Measurements from ENCODE around the gene MTCH1.

GRCh38 chr6:36962874-36963273 is 23.1 kb downstream of the MTCH1 start:
- TF ChIP-seq SIN3A (IDR thresholded peaks at IDR 0.05; ENCODE audit: low read depth, low read length) (no peak), RFX5 (IDR thresholded peaks at IDR 0.05; ENCODE audit: low read depth, low read length) (no peak), EZH2 (IDR thresholded peaks at IDR 0.05; ENCODE audit: borderline replicate concordance, control insufficient read depth, low read depth, low read length) (no peak), CTCF (IDR thresholded peaks at IDR 0.05 in 2 of 3, conservative IDR thresholded peaks at IDR 0.05 in 1 of 3; ENCODE audit: control insufficient read depth in 2 of 3, extremely low read depth in 1 of 3, insufficient read depth in 1 of 3, low read depth in 3 of 3, low read length in 3 of 3) (no peak), ZNF592 (IDR thresholded peaks at IDR 0.05) (no peak), RAD21 (IDR thresholded peaks at IDR 0.05; ENCODE audit: insufficient read depth, low read depth, low read length) (no peak), MTA2 (IDR thresholded peaks at IDR 0.05; ENCODE audit: low read depth) (no peak), TAF1 (IDR thresholded peaks at IDR 0.05; ENCODE audit: borderline replicate concordance, low read depth, low read length) (no peak)
- TF ChIP-seq, protein P1, sequence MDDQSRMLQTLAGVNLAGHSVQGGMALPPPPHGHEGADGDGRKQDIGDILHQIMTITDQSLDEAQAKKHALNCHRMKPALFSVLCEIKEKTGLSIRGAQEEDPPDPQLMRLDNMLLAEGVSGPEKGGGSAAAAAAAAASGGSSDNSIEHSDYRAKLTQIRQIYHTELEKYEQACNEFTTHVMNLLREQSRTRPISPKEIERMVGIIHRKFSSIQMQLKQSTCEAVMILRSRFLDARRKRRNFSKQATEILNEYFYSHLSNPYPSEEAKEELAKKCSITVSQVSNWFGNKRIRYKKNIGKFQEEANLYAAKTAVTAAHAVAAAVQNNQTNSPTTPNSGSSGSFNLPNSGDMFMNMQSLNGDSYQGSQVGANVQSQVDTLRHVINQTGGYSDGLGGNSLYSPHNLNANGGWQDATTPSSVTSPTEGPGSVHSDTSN (IDR thresholded peaks at IDR 0.05; ENCODE audit: insufficient replicate concordance, low read depth, low read length), result no peak
- TF ChIP-seq, protein P2, sequence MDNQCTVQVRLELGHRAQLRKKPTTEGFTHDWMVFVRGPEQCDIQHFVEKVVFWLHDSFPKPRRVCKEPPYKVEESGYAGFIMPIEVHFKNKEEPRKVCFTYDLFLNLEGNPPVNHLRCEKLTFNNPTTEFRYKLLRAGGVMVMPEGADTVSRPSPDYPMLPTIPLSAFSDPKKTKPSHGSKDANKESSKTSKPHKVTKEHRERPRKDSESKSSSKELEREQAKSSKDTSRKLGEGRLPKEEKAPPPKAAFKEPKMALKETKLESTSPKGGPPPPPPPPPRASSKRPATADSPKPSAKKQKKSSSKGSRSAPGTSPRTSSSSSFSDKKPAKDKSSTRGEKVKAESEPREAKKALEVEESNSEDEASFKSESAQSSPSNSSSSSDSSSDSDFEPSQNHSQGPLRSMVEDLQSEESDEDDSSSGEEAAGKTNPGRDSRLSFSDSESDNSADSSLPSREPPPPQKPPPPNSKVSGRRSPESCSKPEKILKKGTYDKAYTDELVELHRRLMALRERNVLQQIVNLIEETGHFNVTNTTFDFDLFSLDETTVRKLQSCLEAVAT (IDR thresholded peaks at IDR 0.05), result no peak
